Fibroblast of lung (primary cell): ENCODE results near the gene RPS28. TPM values are rescaled to one million over a fixed set of nuclear protein-coding genes. Genes with fewer than 3 reads are reported as not detected.

ENCODE experiments used
- DNase-seq, 2 donors: peaks; one replicate each; pipeline versions ENCODE4 v3.0.0 to v3.0.0-alpha.2; 2010; ENCODE audit warnings: low read depth in 2 of 2
- H2AFZ ChIP-seq: 2 replicates; pipeline ENCODE4 v1.5.1; 2012; ENCODE audit warnings: low read length, control low read depth, inconsistent platforms
- H3K27ac ChIP-seq: 2 replicates; pipeline ENCODE4 v1.5.1; 2011; ENCODE audit warnings: low read length, control low read depth; ENCODE audit not compliant: insufficient read depth
- H3K27me3 ChIP-seq: 2 replicates; pipeline ENCODE4 v1.5.1; 2011; ENCODE audit warnings: mild to moderate bottlenecking, low read length; ENCODE audit not compliant: control insufficient read depth, insufficient read depth
- H3K36me3 ChIP-seq: 2 replicates; pipeline ENCODE4 v1.5.1; 2011; ENCODE audit warnings: low read length; ENCODE audit not compliant: control insufficient read depth, insufficient read depth
- H3K4me1 ChIP-seq: 2 replicates; pipeline ENCODE4 v1.5.1; 2011; ENCODE audit warnings: low read length; ENCODE audit not compliant: control insufficient read depth, insufficient read depth; ENCODE audit errors: extremely low read depth
- H3K4me2 ChIP-seq: 2 replicates; pipeline ENCODE4 v1.5.1; 2011; ENCODE audit warnings: low read length, control low read depth; ENCODE audit not compliant: insufficient read depth; ENCODE audit errors: extremely low read depth
- H3K4me3 ChIP-seq, 4 experiments: fragments of 200-600 bp in 1 of 4; sonication (generic) in 1 of 4; replicated peaks in 1 of 4; 2 replicates each; pipeline ENCODE4 v1.5.1; 2011 to 2016; ENCODE audit warnings: low read length in 4 of 4, low read depth in 3 of 4, mild to moderate bottlenecking in 3 of 4, control low read depth in 2 of 4, inconsistent platforms in 1 of 4, mixed read lengths in 1 of 4; ENCODE audit not compliant: insufficient read depth in 1 of 4; ENCODE audit errors: control extremely low read depth in 1 of 4
- H3K79me2 ChIP-seq: 2 replicates; pipeline ENCODE4 v1.5.1; 2012; ENCODE audit warnings: mild to moderate bottlenecking, low read length, inconsistent platforms; ENCODE audit not compliant: control insufficient read depth, insufficient read depth
- H3K9ac ChIP-seq: 2 replicates; pipeline ENCODE4 v1.5.1; 2011; ENCODE audit warnings: mild to moderate bottlenecking, low read length, control low read depth; ENCODE audit not compliant: insufficient read depth
- H3K9me3 ChIP-seq: 2 replicates; pipeline ENCODE4 v1.5.1; 2012; ENCODE audit warnings: low read depth, low read length; ENCODE audit not compliant: control insufficient read depth, insufficient read depth
- H4K20me1 ChIP-seq: 2 replicates; pipeline ENCODE4 v1.5.1; 2011; ENCODE audit warnings: low read length; ENCODE audit not compliant: control insufficient read depth, insufficient read depth; ENCODE audit errors: extremely low read depth
- EZH2 ChIP-seq: IDR thresholded peaks from 2 replicates; pipeline ENCODE4 v1.5.1; 2012; ENCODE audit warnings: low read length, control low read depth, mild to moderate bottlenecking; ENCODE audit errors: missing control alignments
- polyA plus RNA-seq, 2 donors: library from polyadenylated mRNA; depleted of rRNA in 1 of 2; stranded (reverse) in 1 of 2; unstranded in 1 of 2; fragments of >200 nt; gene quantifications; 2 replicates each; pipeline ENCODE4 v1.2.1, GENCODE V29; 2011 to 2012; ENCODE audit warnings: missing spikeins in 1 of 2
- total RNA-seq: library from RNA; depleted of rRNA; stranded (reverse); fragments of >200 nt; gene quantifications from 2 replicates; pipeline ENCODE4 v1.2.1, GENCODE V29; 2014
- TF ChIP-seq, protein P1 (sequence below), 2 donors: IDR thresholded peaks in 1 of 2; conservative IDR thresholded peaks in 1 of 2; 1 replicate in 1 of 2; 2 replicates in 1 of 2; pipeline ENCODE4 v1.5.1; 2011 to 2012; ENCODE audit warnings: low read length in 2 of 2, control low read depth in 1 of 2, inconsistent platforms in 1 of 2, low read depth in 1 of 2, mild to moderate bottlenecking in 1 of 2

RPS28 gene
- total and polyA plus RNA-seq, 2 donors (not counting 1 experiment from before 2014, with no cell fraction given), result 216 to 286 TPM

DNA sequence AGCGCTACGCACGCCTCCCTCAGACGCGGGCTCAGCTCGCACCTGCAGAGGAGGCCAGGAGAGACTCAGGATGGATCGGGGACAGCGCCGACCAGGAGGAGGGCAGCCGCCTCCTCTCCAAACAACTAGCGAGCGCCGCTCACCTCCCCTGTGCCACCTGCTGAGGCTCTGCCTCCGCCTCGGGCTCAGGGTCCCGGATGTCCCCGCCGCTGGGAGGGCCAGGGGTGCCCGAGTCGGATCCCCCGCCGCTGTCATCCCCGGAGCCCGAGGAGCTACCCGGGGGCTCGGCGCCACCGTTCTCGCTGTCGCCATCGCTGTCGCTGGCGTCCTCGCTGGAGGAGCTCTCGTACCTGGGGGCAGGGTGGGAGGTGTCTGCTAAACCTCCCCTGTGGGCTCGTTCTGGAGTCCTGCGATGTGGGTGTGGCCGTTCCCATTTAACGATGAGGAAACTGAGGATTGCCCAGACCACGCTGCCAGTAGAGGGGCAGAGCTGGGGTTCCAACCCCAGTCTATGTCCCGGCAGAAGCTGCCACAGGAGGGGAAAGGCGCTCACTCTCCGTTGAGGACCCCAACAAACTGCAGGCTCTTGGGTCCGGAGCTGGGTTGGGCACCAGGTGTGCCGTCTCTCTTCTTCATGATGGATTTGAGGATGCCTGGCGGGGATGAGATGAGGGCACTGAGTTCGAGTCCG, 12.6 kb downstream of the RPS28 start:
- Histone ChIP-seq H3K4me3 (no peak overlapping the region), H2AFZ (no peak overlapping the region), H3K79me2 (no peaks in the 10 kb centered on the region), H4K20me1 (no peaks in the 10 kb centered on the region), H3K27me3 (peaks cover 21% of the 10 kb centered on the region), H3K36me3 (no peaks in the 10 kb centered on the region), H3K9me3 (no peaks in the 10 kb centered on the region), H3K9ac (no peak overlapping the region), H3K4me2 (no peak overlapping the region), H3K27ac (no peak overlapping the region), H3K4me1 (no peaks in the 10 kb centered on the region)
- no peak for DNase-seq
- TF ChIP-seq, protein P1, sequence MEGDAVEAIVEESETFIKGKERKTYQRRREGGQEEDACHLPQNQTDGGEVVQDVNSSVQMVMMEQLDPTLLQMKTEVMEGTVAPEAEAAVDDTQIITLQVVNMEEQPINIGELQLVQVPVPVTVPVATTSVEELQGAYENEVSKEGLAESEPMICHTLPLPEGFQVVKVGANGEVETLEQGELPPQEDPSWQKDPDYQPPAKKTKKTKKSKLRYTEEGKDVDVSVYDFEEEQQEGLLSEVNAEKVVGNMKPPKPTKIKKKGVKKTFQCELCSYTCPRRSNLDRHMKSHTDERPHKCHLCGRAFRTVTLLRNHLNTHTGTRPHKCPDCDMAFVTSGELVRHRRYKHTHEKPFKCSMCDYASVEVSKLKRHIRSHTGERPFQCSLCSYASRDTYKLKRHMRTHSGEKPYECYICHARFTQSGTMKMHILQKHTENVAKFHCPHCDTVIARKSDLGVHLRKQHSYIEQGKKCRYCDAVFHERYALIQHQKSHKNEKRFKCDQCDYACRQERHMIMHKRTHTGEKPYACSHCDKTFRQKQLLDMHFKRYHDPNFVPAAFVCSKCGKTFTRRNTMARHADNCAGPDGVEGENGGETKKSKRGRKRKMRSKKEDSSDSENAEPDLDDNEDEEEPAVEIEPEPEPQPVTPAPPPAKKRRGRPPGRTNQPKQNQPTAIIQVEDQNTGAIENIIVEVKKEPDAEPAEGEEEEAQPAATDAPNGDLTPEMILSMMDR (conservative IDR thresholded peaks at IDR 0.05 in 1 of 2, IDR thresholded peaks at IDR 0.05 in 1 of 2; ENCODE audit: low read depth in 1 of 2, low read length in 2 of 2), result no peak
- TF ChIP-seq EZH2, result peak; percentile 75

DNA sequence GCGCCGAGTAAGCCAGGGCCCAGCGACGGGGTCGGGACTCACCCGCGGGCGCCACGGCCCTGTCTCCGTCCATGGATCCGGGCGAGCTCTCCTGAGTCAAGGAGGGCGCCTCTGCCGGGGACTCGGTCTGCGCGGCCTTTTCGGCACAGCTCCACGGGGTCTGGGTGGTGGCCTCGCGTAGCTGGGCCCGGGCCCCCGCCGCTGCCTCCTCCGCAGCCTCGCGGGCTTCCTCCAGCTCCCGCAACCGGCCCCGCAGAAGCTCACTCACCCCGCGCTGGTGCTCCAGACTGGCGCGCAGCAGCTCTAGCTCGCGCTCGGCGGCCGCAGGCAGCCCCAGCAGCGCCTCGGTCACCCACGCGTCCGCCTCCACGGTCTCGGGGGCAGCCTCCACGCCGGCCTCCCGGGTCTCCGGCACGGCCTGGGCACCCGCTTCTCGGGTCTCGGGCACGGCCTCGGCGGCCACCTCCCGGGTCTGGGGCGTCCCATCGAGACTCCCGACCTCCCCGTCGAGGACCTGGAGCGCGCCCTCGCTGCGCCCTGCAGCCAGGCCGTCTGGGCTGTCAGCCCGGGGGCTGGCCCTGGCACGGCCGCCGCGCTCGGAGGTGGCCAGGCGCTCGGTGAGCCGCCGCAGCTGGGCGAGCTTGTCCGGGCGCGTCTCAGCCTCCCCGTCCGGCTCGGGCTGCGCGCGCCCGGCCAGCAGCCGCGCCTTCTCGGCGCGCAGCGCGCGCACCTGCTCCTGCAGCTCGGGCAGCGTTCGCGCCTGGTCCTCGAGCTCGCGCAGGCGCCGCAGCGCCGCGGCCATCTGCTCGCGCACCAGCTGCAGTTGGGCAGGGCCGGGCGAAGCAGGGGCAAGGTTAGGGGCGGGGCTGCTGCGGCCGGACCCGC, 13.4 kb downstream of the RPS28 start:
- DNase-seq, result peak; percentile 73 to 77
- H3K79me2 ChIP-seq, result no peaks in the 10 kb centered on the region
- H3K4me2 ChIP-seq, result peak overlapping the region; percentile 35

More for the DNA sequence above, 13.4 kb downstream of the RPS28 start:
- Histone ChIP-seq H3K27me3 (peaks cover 24% of the 10 kb centered on the region), H3K27ac (no peak overlapping the region), H2AFZ (no peak overlapping the region), H3K9me3 (no peaks in the 10 kb centered on the region), H3K36me3 (no peaks in the 10 kb centered on the region), H3K4me3 (peak overlapping the region in 1 of 4 experiments; percentile 4), H3K9ac (no peak overlapping the region), H4K20me1 (no peaks in the 10 kb centered on the region), H3K4me1 (no peaks in the 10 kb centered on the region)
- TF ChIP-seq, protein P1 (conservative IDR thresholded peaks at IDR 0.05 in 1 of 2, IDR thresholded peaks at IDR 0.05 in 1 of 2; ENCODE audit: low read depth in 1 of 2, low read length in 2 of 2), result no peak
- TF ChIP-seq EZH2, result no peak
